ENCODE data around the gene HGFAC. TPM values are rescaled to one million over a fixed set of nuclear protein-coding genes. Genes with fewer than 3 reads are reported as not detected.

HGFAC gene
- total RNA-seq, 1 donor from 2014 or later: not detected

DNA sequence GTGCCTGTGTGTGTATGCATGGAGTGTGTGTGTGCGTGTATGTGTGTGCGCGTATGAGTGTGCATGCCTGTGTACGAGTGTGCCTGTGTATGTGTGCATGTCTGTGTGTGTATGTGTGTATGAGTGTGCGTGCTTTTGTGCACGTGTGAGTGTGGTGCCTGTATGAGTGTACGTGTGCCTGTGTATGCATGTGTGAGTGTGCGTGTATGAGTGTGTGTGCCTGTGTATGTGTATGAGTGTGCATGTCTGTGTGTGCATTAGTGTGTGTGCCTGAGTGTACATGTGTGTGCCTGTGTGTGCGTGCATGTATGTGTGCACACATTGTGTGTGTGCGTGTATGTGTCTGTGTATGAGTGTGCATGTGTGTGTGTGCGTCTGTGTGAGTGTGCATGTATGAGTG is 27.0 kb downstream of the HGFAC start:
- H3K9me3 ChIP-seq: no peaks in the 10 kb centered on the region
- H3K4me1 ChIP-seq: peaks cover 20% of the 10 kb centered on the region
- H3K27ac ChIP-seq: no peak overlapping the region
- no peaks in the 10 kb centered on the region for H3K36me3 ChIP-seq
- no peaks in the 10 kb centered on the region for H3K27me3 ChIP-seq
- intact Hi-C loops (cut with DNase I): no loop called here
- H3K4me3 ChIP-seq: no peak overlapping the region
- no peak for DNase-seq (ENCODE audit: extremely low spot score in 2 of 2)
- TF ChIP-seq POLR2AphosphoS5 (IDR thresholded peaks at IDR 0.05; ENCODE audit: insufficient read depth in 1 of 2, low read depth in 1 of 2): no peak
- TF ChIP-seq CTCF (IDR thresholded peaks at IDR 0.05): no peak
- TF ChIP-seq POLR2A (IDR thresholded peaks at IDR 0.05): no peak

DNA sequence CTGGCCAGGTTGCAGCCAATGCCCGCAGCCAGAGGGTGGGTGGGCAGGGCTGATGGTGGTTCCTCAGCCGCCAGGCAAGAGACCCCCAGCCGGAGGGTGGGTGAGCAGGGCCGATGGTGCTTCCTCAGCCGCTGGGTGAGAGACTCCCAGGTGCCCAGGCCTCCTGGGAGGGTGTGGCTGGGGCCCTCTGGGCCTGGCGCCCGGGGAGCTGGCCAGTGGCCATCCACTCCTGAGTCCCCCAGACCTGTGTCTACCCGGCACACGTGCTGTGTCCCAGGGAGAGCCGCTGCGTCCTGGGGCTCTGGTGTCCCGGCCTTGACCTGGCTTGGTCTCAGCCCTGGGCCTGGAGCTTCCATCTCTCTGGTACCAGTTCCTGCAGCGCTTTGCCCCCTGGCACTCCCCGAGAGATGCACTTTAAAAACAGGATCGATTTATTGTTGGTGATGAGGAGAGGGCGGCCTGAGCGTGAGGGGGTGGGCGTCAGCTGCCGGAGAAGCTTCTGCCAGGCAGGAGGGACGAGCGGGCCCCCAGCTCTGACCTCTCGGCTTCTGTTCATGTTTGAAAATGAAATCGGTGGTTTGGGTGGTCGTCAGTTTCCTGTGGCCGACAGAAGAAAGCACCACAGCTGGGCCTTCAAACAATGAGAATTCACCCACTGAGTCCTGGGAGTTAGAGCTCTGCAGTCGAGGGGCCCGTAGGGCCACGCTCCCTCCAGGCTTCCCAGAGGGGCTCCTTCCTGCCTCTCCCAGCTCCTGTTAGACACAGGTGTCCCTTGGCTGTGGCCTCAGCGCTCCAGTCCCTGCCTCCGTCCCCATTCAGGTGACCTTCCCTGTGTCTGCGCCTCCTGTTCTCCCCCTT is 27.8 kb downstream of the HGFAC start:
- TF ChIP-seq CTCF (IDR thresholded peaks at IDR 0.05): no peak
- no peak for TF ChIP-seq POLR2AphosphoS5 (IDR thresholded peaks at IDR 0.05; ENCODE audit: insufficient read depth in 1 of 2, low read depth in 1 of 2)
- no peak for TF ChIP-seq POLR2A (IDR thresholded peaks at IDR 0.05)
- no peaks in the 10 kb centered on the region for H3K36me3 ChIP-seq
- no peak overlapping the region for H3K27ac ChIP-seq
- no peaks in the 10 kb centered on the region for H3K27me3 ChIP-seq
- H3K4me1 ChIP-seq: peaks cover 16% of the 10 kb centered on the region
- no peaks in the 10 kb centered on the region for H3K9me3 ChIP-seq
- no peak for DNase-seq (ENCODE audit: extremely low spot score in 2 of 2)
- no peak overlapping the region for H3K4me3 ChIP-seq
- intact Hi-C loops (cut with DNase I): no loop called here

DNA sequence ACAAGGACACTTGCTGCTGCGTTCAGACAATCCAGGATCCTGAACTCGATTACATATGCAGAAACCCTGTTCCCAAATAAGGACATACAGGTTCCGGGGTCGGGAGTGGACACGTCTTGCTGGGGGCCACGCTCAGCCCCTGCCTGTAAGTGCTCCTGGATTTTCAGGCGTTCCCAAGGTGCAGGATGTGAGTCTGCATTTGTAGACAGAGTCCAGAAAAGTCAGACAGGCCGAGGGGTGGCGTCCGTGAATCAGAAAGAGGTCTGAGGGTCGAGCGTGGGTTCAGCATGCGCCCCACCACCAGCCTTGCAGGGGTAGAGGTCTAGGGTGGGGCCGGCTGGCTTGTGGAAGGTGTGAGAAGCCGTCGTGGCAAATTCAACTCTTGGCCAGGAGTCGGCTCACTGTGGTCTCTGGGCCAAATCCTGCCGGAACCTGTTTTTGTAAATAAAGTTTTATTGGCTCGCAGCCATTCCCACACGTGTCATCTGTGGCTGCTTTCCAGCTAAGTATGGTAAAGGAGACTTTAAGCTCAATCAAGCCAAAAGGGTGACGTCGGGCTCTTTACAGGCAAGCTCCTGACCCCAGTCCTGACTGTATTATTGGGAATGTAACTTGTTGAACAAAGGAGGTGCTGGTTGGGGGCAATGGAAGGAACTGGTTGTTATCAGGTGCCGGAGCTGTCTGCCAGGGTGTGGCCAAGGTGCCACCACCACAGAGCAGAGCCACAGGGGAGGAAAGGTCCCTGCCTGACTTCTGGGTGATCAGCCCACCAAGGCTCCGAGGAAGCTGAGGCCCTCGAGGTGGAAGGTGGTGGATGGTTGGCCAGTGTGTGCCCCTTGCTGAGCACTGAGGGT is 28.7 kb downstream of the HGFAC start:
- Histone ChIP-seq H3K27ac (no peak overlapping the region), H3K4me3 (no peak overlapping the region), H3K36me3 (no peaks in the 10 kb centered on the region), H3K27me3 (no peaks in the 10 kb centered on the region), H3K4me1 (peaks cover 16% of the 10 kb centered on the region), H3K9me3 (no peaks in the 10 kb centered on the region)
- no peak for DNase-seq (ENCODE audit: extremely low spot score in 2 of 2)
- no peak for TF ChIP-seq POLR2AphosphoS5 (IDR thresholded peaks at IDR 0.05; ENCODE audit: insufficient read depth in 1 of 2, low read depth in 1 of 2)
- intact Hi-C loops (cut with DNase I): no loop called here

DNA sequence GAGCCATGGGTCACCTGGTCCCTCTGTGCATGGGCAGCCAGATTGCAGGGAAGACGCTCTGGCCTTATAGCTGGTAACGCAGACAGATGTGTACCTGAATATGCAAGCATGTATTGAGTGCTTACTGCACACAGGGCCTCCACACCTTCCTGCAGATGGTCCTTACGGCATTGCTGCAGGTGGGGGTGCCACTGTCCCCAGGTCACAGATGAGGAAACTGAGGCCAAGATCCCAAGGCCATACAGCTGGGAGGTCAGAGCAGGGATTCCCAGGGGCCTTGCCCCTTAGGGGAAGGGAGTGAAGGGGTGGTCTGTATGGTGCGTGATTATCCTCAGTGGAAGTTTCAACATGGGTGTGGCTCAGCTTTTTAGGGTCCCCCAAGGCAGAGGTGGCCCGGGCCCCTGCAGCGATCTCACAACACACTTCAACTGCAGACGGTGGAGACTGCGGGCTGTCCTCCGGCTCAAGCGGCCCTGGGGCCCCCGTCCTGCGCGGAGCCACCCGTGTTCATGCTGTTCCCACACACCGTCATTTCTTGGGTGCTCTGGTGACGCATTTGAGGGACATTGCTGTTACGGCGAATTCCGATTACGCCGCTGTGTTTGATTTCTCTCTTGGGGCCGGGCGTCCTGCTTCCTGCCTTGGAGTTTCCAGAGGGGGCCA is 29.5 kb downstream of the HGFAC start:
- no peaks in the 10 kb centered on the region for H3K9me3 ChIP-seq
- TF ChIP-seq CTCF (IDR thresholded peaks at IDR 0.05): no peak
- no peak for TF ChIP-seq POLR2AphosphoS5 (IDR thresholded peaks at IDR 0.05; ENCODE audit: insufficient read depth in 1 of 2, low read depth in 1 of 2)
- intact Hi-C loops (cut with DNase I): no loop called here
- H3K4me1 ChIP-seq: peaks cover 13% of the 10 kb centered on the region
- no peaks in the 10 kb centered on the region for H3K27me3 ChIP-seq
- no peak overlapping the region for H3K27ac ChIP-seq
- DNase-seq (ENCODE audit: extremely low spot score in 2 of 2): no peak
- no peak overlapping the region for H3K4me3 ChIP-seq
- no peaks in the 10 kb centered on the region for H3K36me3 ChIP-seq

GRCh38 chr4:3471886-3472285 is 30.1 kb downstream of the HGFAC start:
- TF ChIP-seq POLR2A (IDR thresholded peaks at IDR 0.05) (no peak), POLR2AphosphoS5 (IDR thresholded peaks at IDR 0.05; ENCODE audit: insufficient read depth in 1 of 2, low read depth in 1 of 2) (no peak), CTCF (IDR thresholded peaks at IDR 0.05) (no peak)
- intact Hi-C loops (cut with DNase I): no loop called here
- Histone ChIP-seq H3K9me3 (no peaks in the 10 kb centered on the region), H3K27ac (no peak overlapping the region), H3K27me3 (no peaks in the 10 kb centered on the region), H3K4me3 (no peak overlapping the region), H3K4me1 (peaks cover 7% of the 10 kb centered on the region), H3K36me3 (no peaks in the 10 kb centered on the region)
- no peak for DNase-seq (ENCODE audit: extremely low spot score in 2 of 2)
